NCI-H345 treated with DMSO at 0.1 percent for 48 hours (cell line): Measurements from ENCODE around the gene GLYATL1B.

ENCODE experiments used
- DNase-seq: peaks from one replicate; lab custom pipeline; 2025; ENCODE audit not compliant: unreplicated experiment; lab: John Stamatoyannopoulos, UW

GLYATL1B gene

DNA sequence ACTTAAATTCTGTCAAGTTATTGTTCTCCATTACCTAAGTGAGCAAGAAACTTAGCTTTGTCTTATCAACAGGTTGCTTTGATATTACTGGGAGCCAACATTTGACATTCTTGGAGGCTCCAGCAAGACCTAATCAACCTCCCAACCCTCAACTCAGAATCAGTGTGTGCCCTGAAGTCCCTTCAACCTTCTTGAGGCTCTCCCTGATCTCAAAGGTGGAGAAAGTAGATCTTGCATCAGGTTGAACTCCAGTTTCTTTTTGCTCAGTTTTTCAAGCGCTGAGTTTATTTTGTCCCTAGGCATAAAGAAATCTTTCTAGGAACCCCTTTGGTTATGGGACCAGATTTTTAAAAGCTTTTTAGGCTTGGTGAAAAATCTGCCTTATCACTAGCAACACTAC lies 58.0 kb downstream of the GLYATL1B start:
- DNase-seq: no peak
